COLO829 (cell line): ENCODE data around the gene LHFPL4.
"Not testable (repeated sequence)": the region's sequence is repeated elsewhere in the genome, so short reads cannot be mapped to it uniquely, and the experiment has no call there.

Experiments used
- DNase-seq: peaks from one replicate; pipeline ENCODE4 v3.0.0; 2012; ENCODE audit warnings: low spot score

The LHFPL4 gene

GRCh38 chr3:9536212-9536611, 17.4 kb downstream of the LHFPL4 start:
- no peak for DNase-seq

DNA sequence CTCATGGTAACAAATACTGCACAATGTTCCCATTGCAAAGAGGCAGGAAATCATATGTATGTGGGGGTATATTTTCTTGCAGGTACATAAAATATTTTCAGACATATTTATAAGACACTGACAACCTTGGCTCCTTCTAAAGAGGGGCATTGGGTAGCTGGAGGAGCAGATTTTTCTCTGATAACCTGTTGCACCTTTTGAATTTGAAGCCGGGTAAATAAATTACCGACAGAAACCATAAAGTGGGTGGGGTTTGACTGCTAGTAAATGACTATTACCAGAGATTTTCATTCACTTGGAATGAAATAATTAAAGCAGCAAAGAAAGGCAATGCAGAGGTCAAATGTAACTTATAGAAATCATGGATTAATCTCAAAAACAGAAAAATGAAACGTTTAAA, 19.2 kb downstream of the LHFPL4 start:
- DNase-seq = no peak

- DNase-seq = no peak
Observed at GRCh38 chr3:9525078-9525477, 28.5 kb downstream of the LHFPL4 start.

DNA sequence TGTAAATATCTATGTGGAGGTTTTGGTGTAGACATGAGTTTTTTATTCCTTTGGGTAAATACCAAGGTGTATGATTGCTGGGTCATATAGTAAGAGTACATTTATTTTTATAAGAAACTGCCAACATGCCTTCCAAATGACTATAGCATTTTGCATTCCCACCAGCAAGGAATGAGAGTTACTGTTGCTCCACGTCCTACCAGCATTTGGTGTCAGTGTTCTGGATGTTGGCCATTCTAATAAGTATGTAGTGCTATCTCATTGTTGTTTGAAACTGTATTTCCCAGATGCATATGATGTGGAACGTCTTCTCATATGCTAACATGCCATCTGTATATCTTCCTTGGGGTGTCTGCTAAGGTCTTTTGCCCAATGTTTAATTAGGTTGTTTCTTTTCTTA, 38.7 kb downstream of the LHFPL4 start:
- DNase-seq = no peak

GRCh38 chr3:9514306-9514705, 39.3 kb downstream of the LHFPL4 start:
- no peak for DNase-seq

GRCh38 chr3:9512456-9513045, 41.1 kb downstream of the LHFPL4 start:
- no peak for DNase-seq

DNA sequence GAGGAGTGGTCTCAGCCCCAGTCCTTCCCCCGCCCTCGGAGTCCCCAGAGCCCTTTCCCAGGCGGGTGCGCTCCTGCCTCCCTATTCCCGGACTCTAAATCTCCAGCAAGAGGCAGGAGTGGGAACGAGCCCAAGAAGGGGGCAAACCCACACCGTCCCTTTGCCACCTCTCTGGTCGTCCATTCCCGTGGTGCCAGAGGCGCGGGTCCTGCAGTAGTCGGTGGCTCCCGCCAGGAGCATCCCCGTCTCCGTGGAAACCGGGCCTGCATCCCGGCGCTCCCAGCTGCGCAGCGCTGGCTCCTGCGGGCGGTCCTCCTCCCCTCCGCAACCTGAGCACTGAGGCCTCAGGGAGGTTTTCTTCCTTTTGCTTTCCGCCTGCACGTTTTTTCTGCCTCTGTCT, 44.8 kb downstream of the LHFPL4 start:
- no peak for DNase-seq

DNA sequence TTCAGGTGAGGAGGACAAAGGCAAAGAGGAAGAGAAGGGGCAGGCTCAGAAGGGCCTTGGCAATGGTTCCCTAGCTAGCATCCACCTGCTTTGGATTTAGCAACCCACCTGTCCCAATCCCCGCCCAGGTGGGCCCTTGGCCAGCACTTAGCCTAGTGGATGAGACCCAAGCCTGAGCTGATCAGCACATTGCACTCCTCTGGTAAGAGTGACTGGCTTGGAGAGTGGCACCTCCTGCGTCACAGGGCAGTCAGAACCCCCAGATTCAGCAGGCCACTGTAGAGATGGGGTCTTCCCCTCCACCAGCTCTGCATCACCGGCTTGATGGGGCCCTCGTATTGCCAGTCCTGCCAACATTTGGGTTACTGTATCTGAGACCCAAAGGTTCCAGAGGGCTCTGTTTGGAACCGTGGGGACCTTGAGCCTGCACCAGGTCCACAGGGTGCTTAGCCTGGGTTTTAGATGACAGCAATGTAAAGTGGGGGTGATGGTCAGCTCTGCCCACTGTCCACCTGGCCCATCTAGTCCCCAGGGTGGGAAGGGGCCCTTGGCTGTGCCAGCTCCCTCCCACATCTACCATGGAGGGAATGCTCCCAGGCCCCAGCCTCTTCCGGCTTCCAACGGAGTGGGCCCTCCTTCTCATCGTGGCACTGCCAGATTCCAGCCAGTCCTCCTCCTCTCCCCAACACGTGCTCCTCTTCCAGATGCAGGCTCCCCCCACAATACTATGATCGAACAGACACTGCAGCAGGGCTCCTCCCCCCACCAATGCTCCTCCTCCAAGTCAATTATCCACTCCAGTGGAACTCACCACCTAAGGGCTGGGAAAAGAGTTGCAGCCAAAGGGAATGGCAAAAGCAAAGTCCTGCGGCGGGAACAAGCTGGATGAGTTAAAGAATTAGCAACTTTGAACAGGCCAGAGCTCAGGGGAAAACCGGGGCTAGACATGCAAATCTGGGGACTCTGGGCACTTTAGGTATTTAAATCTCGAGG, 45.7 kb downstream of the LHFPL4 start:
- no peak for DNase-seq

GRCh38 chr3:9503283-9503682, 50.3 kb downstream of the LHFPL4 start:
- no peak for DNase-seq

GRCh38 chr3:9501226-9501625, 52.4 kb downstream of the LHFPL4 start:
- DNase-seq = no peak

GRCh38 chr3:9500108-9501050, 53.2 kb downstream of the LHFPL4 start:
- peak; percentile 70 for DNase-seq

DNA sequence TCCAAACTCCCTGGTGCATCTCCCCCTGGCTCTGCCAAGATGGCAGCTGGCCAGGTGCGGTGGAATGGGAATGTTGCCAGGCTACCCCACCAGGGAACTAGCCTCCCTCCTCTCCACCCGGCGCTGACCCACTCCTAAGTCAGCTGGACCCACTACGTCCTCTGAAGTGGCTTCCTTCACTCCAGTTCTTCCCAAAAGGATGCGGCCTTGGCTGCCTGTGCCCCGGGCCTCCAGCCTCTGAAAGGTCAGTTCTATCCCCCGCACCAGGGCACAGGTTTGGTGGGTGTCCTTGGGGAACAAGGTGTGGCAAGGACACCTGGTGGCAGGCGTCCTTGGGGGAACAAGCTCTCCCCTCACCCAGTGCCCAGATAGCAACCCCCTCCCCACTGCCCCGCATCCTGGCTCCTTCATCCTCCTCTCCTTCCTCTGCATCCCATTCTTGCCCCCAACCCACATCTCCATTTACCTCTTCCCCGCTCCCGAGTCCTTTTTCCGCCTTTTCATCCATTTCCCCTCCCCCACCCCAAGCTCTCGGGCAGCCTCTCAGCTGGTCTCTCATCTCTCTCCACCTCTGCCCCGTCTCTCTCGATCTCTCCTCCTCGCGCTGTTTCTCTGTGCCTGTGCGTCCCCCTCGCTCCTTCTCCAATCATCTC, 54.0 kb downstream of the LHFPL4 start:
- no peak for DNase-seq

DNA sequence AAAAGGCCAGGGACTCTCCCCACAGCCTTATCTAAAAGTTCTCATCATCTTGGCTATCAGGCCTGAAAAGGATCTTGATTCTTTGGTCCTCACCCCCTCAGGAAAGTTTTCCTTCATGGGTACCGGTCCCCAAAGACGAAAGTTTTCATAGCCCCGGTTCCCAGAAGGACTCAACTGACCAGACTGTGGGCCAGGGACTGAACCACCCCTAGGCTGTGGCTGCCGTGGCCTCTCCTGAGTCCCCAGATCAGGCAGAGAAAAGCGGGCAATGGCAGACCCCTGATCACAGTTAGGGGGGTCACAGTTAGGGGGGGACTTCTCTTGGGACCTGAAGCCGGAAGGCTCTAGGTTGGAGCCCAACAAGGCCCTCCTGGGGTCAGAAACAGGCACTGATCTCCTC, 54.8 kb downstream of the LHFPL4 start:
- no peak for DNase-seq

- no peak for DNase-seq
Observed at GRCh38 chr3:9497821-9498565, 55.6 kb downstream of the LHFPL4 start.

GRCh38 chr3:9496893-9497292, 56.7 kb downstream of the LHFPL4 start:
- DNase-seq = no peak

DNA sequence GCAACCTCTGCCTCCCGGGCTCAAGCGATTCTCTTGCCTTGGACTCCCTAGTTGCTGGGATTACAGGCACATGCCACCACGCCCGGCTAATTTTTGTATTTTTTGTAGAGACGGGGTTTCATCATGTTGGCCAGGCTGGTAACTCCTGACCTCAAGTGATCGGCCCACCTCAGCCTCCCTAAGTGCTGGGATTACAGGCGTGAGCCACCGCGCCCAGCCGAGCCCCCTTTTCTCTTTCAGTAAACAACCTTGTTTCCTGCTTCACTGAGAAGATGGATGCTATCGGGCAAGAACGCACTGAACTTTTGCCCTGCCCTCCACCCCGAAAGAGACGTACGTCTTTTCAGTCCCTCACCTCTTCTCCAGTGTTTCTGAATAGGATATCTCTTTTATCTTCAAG, 59.6 kb downstream of the LHFPL4 start:
- DNase-seq = not testable (repeated sequence)

DNA sequence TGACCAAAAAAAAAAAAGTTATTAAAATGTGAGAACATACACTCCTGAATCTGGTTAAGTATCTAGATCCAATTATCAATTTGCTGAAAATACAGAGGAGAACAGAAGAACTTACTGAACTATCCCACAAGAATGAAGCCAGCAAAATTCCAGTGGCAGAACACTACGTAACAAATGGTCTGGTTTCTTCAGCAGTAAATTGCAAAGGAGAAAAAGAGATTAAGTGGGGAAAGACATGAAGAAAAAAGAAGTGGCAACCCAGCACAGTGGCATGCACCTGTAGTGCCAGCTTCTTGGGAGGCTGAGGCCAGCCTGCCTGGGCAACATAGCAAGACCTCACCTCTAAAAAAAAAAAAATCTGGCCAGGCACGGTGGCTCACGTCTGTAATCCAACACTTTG, 62.1 kb downstream of the LHFPL4 start:
- no peak for DNase-seq

GRCh38 chr3:9485248-9485647, 68.4 kb downstream of the LHFPL4 start:
- DNase-seq = no peak

DNA sequence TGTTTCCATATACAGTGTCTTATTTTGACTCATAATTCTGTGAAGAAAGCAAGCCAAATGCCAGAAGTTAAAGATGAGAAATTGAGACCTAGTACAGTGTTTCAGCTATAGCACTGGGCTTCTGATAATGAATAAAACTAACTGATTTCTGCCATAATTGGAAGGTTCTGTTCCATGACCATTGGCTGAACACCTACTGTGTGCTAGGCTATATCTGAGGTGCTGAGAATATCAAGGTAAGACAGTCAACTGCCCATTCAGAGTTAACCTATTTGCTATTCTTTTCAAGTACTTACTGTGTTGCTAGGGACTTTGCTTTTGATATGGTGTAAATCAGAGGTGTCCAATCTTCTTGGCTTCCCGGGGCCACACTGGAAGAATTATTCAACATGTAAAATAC, 73.4 kb downstream of the LHFPL4 start:
- DNase-seq = no peak

DNA sequence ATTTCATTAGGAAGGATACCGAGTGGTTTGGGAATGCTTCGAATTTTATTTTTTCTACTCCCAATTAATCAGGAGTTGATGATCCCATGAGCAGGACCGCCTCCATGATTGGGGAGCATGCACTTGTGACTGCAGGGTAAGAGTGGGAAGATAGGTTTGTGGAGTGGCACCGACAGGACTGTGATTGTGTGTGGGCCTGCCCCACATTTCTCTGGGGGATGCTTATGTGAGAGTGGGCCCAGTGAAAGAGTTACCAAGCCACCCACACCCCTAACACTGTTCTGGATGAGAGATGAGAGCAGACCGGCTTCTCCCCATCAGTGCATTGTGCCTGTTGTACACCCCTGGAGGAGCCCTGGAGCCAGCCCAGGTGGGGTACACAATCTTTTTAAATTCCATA, 76.7 kb downstream of the LHFPL4 start:
- no peak for DNase-seq

GRCh38 chr3:9474482-9474881, 79.1 kb downstream of the LHFPL4 start:
- no peak for DNase-seq
